HepG2 (cell line): ENCODE data around the gene PLSCR5. TPM values are rescaled to one million over a fixed set of nuclear protein-coding genes. Genes with fewer than 3 reads are reported as not detected.

Source experiments
- DNMT3B ChIP-seq: conservative IDR thresholded peaks from 2 replicates; pipeline ENCODE4 v1.6.1; 2016; ENCODE audit warnings: missing biosample characterization, control low read depth
- RELA ChIP-seq: sonication (generic); formaldehyde crosslinking; IDR thresholded peaks from 2 replicates; pipeline ENCODE4 v1.4.0; 2020; ENCODE audit warnings: missing genetic modification reagents
- ZMAT3 ChIP-seq: sonication (generic); formaldehyde crosslinking; conservative IDR thresholded peaks from 2 replicates; pipeline ENCODE4 v1.7.0; 2021; ENCODE audit warnings: missing genetic modification reagents
- polyA plus RNA-seq, 8 experiments: library from polyadenylated mRNA; depleted of rRNA in 3 of 8; stranded (reverse) in 7 of 8; unstranded in 1 of 8; fragments of >200 nt; fragmentation: Illumina TruSeq in 4 of 8; extraction: Trizol in 4 of 8; gene quantifications; 2 replicates each; pipeline versions ENCODE4 v1.2.1 to v1.2.3, GENCODE V29; 2011 to 2016; ENCODE audit warnings: low read depth in 4 of 8, missing spikeins in 1 of 8, mixed read lengths in 1 of 8; ENCODE audit not compliant: insufficient read depth in 1 of 8
- small RNA-seq, 3 experiments: library from RNA; depleted of rRNA; stranded (forward); fragments of <200 nt; gene quantifications; one replicate each; pipeline ENCODE3, GENCODE V24; 2012; ENCODE audit warnings: low read depth in 2 of 3, low replicate concordance in 1 of 3; ENCODE audit not compliant: insufficient read length in 3 of 3, insufficient read depth in 2 of 3
- total RNA-seq, 5 experiments: library from RNA; depleted of rRNA; stranded (reverse); fragments of >200 nt; fragmentation: Illumina TruSeq; extraction: Trizol; gene quantifications; 2 replicates each; pipeline ENCODE4 v1.2.3, GENCODE V29; 2016; ENCODE audit warnings: low read depth in 1 of 5
- TF ChIP-seq, protein P1 (sequence below): sonication (generic); formaldehyde crosslinking; IDR thresholded peaks from 2 replicates; pipeline ENCODE4 v1.8.0; 2022; ENCODE audit warnings: mild to moderate bottlenecking, missing genetic modification reagents; ENCODE audit not compliant: insufficient replicate concordance

The PLSCR5 gene
- total and polyA plus RNA-seq, 2 of the 13 experiments (the other 11 are each of a cell fraction or from before 2014, with no cell fraction given): 0.50 TPM; not detected in 1

GRCh38 chr3:146536681-146537080 is 68.5 kb downstream of the PLSCR5 start (continued):
- TF ChIP-seq, protein P1, sequence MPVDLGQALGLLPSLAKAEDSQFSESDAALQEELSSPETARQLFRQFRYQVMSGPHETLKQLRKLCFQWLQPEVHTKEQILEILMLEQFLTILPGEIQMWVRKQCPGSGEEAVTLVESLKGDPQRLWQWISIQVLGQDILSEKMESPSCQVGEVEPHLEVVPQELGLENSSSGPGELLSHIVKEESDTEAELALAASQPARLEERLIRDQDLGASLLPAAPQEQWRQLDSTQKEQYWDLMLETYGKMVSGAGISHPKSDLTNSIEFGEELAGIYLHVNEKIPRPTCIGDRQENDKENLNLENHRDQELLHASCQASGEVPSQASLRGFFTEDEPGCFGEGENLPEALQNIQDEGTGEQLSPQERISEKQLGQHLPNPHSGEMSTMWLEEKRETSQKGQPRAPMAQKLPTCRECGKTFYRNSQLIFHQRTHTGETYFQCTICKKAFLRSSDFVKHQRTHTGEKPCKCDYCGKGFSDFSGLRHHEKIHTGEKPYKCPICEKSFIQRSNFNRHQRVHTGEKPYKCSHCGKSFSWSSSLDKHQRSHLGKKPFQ (CRISPR knock-in tag): no peak
- no peak for TF ChIP-seq ZMAT3 (CRISPR knock-in tag)
- no peak for TF ChIP-seq RELA (CRISPR knock-in tag)
- no peak for TF ChIP-seq DNMT3B

Small RNAs within 50 kb of the gene (small RNA-seq; reads per million reads assigned to genes)
- 0 reads per million in 3 experiments for gene RNU6-428P

Other genes starting within 250 kb of the PLSCR5 start
- not detected in 2 replicates for gene PLSCR2, start 135.8 kb downstream of the PLSCR5 start, total RNA-seq (2016; rRNA removed; fragmentation: Illumina TruSeq; extraction: Trizol)
- not detected in 2 replicates for gene PLSCR2, start 135.8 kb downstream of the PLSCR5 start, polyA plus RNA-seq (2011; rRNA removed)
- 34.1 and 44.3 TPM in 2 replicates for gene PLSCR1, start 60.7 kb downstream of the PLSCR5 start, total RNA-seq (2016; rRNA removed; fragmentation: Illumina TruSeq; extraction: Trizol)
- 25.0 and 33.8 TPM in 2 replicates for gene PLSCR1, start 60.7 kb downstream of the PLSCR5 start, polyA plus RNA-seq (2011; rRNA removed)